Endothelial cell of umbilical vein (primary cell): ENCODE measurements around the gene ACOT11. TPM values are rescaled to one million over a fixed set of nuclear protein-coding genes. Genes with fewer than 3 reads are reported as not detected.

Experiments
- BruUV-seq: library from RNA; stranded (reverse); fragments of 400-500 nt; replicated peaks from 2 replicates; lab custom pipeline; 2021; lab: Mats Ljungman, UMichigan
- CTCF ChIA-PET: fragments of 300-600, 350-600 bp; sonication (Branson Sonifier 250); formaldehyde crosslinking; loops from one replicate; lab custom pipeline; 2021; ENCODE audit warnings: antibody characterized with exemption, inconsistent platforms; lab: Charles Lee
- POLR2A ChIA-PET: fragments of 300-600, 350-600 bp; sonication (Branson Sonifier 250); formaldehyde crosslinking; loops from one replicate; lab custom pipeline; 2021; ENCODE audit warnings: antibody characterized with exemption, inconsistent platforms; lab: Charles Lee
- DNase-seq: peaks from one replicate; pipeline ENCODE4 v3.0.0-alpha.2; 2011; ENCODE audit warnings: low read depth, low spot score
- FAIRE-seq: peaks from 2 replicates; lab custom pipeline; 2011; peaks lifted over from hg19 to GRCh38; lab: Jason Lieb, UNC
- H2AFZ ChIP-seq: 2 replicates; pipeline ENCODE4 v1.6.0; 2012; ENCODE audit warnings: low read depth, low read length, control low read depth, inconsistent platforms
- H3K27ac ChIP-seq: 2 replicates; pipeline ENCODE4 v1.5.1; 2011; ENCODE audit warnings: low read depth, mild to moderate bottlenecking, control low read depth, low read length, moderate library complexity; ENCODE audit not compliant: insufficient read depth
- H3K27me3 ChIP-seq, 2 experiments: 2 replicates each; pipeline versions ENCODE4 v1.6.0 to v1.6.1; 2011; ENCODE audit warnings: low read length in 2 of 2, mixed read lengths in 1 of 2; ENCODE audit not compliant: control insufficient read depth in 2 of 2, insufficient read depth in 2 of 2
- H3K36me3 ChIP-seq, 2 experiments: 2 replicates in 1 of 2; 3 replicates in 1 of 2; pipeline ENCODE4 v1.5.1; 2011; ENCODE audit warnings: low read length in 2 of 2, mild to moderate bottlenecking in 1 of 2, moderate library complexity in 1 of 2; ENCODE audit not compliant: control insufficient read depth in 2 of 2, insufficient read depth in 2 of 2; ENCODE audit errors: extremely low read depth in 1 of 2
- H3K4me1 ChIP-seq: 3 replicates; pipeline ENCODE4 v1.5.1; 2011; ENCODE audit warnings: mild to moderate bottlenecking, low read length; ENCODE audit not compliant: control insufficient read depth, insufficient read depth; ENCODE audit errors: extremely low read depth
- H3K4me2 ChIP-seq: 2 replicates; pipeline ENCODE4 v1.6.1; 2011; ENCODE audit warnings: low read length, control low read depth, mixed read lengths; ENCODE audit not compliant: insufficient read depth
- H3K4me3 ChIP-seq, 3 experiments: fragments of 200-600 bp in 1 of 3; sonication (generic), shearing (Covaris generic) in 1 of 3; replicated peaks in 1 of 3; 2 replicates each; pipeline ENCODE4 v1.5.1; 2011 to 2016; ENCODE audit warnings: control low read depth in 3 of 3, low read length in 3 of 3, mild to moderate bottlenecking in 2 of 3, inconsistent platforms in 1 of 3, low read depth in 1 of 3, moderate library complexity in 1 of 3; ENCODE audit not compliant: insufficient read depth in 1 of 3
- H3K79me2 ChIP-seq: 2 replicates; pipeline ENCODE4 v1.6.0; 2012; ENCODE audit warnings: low read length, inconsistent platforms; ENCODE audit not compliant: control insufficient read depth, insufficient read depth
- H3K9ac ChIP-seq: replicated peaks from 2 replicates; pipeline ENCODE3; 2011; ENCODE audit warnings: low read length, control low read depth; ENCODE audit not compliant: insufficient read depth; ENCODE audit errors: extremely low read depth
- H3K9me1 ChIP-seq: replicated peaks from 3 replicates; pipeline ENCODE4 v1.6.0; 2011; ENCODE audit warnings: mild to moderate bottlenecking, low read length; ENCODE audit not compliant: control insufficient read depth, insufficient read depth; ENCODE audit errors: extremely low read depth
- H3K9me3 ChIP-seq: replicated peaks from 2 replicates; pipeline ENCODE4 v1.5.1; 2012; ENCODE audit warnings: low read length, inconsistent platforms; ENCODE audit not compliant: control insufficient read depth, insufficient read depth
- H4K20me1 ChIP-seq: replicated peaks from 2 replicates; pipeline ENCODE3; 2011; ENCODE audit warnings: mild to moderate bottlenecking, low read length; ENCODE audit not compliant: control insufficient read depth, insufficient read depth; ENCODE audit errors: extremely low read depth
- CTCF ChIP-seq, 2 donors: IDR thresholded peaks; 1 replicate in 1 of 2; 2 replicates in 1 of 2; pipeline ENCODE4 v1.5.1; 2011; ENCODE audit warnings: low read length in 2 of 2, mild to moderate bottlenecking in 2 of 2, moderate library complexity in 2 of 2, control low read depth in 1 of 2, inconsistent platforms in 1 of 2, low read depth in 1 of 2; ENCODE audit not compliant: insufficient read depth in 1 of 2; ENCODE audit errors: extremely low read depth in 1 of 2
- EZH2 ChIP-seq: IDR thresholded peaks from 2 replicates; pipeline ENCODE4 v1.6.1; 2012; ENCODE audit warnings: borderline replicate concordance, low read depth, mild to moderate bottlenecking, moderate library complexity, low read length, inconsistent platforms; ENCODE audit not compliant: severe bottlenecking
- FOS ChIP-seq: IDR thresholded peaks from 2 replicates; pipeline ENCODE4 v1.6.1; 2011; ENCODE audit warnings: mild to moderate bottlenecking, low read length, moderate library complexity, borderline replicate concordance; ENCODE audit not compliant: insufficient read depth
- GATA2 ChIP-seq: IDR thresholded peaks from 2 replicates; pipeline ENCODE4 v1.7.0; 2011; ENCODE audit warnings: low read depth, mild to moderate bottlenecking, moderate library complexity, mixed read lengths, low read length; ENCODE audit not compliant: insufficient read length, insufficient read depth
- JUN ChIP-seq: IDR thresholded peaks from 2 replicates; pipeline ENCODE4 v1.6.1; 2011; ENCODE audit warnings: borderline replicate concordance, low read depth; ENCODE audit not compliant: insufficient read length, insufficient read depth
- MAX ChIP-seq: IDR thresholded peaks from 2 replicates; pipeline ENCODE4 v1.6.1; 2011; ENCODE audit not compliant: insufficient read depth, insufficient read length
- MYC ChIP-seq: IDR thresholded peaks from one replicate; pipeline ENCODE4 v1.6.1; 2011; ENCODE audit warnings: mild to moderate bottlenecking, low read depth, low read length
- POLR2A ChIP-seq: IDR thresholded peaks from 2 replicates; pipeline ENCODE4 v1.6.1; 2012; ENCODE audit warnings: low read depth, mild to moderate bottlenecking, control low read depth, low read length
- POLR2AphosphoS5 ChIP-seq: IDR thresholded peaks from 2 replicates; pipeline ENCODE4 v1.6.1; 2012; ENCODE audit warnings: low read depth, mild to moderate bottlenecking, control low read depth, low read length, moderate library complexity; ENCODE audit not compliant: insufficient read depth
- dilution Hi-C: fragments of 300-500 bp; cut with MboI; formaldehyde crosslinking; loops from one replicate; pipeline ENCODE4 v1.15.0; 2019; ENCODE audit warnings: low sequenced_read_pairs; ENCODE audit not compliant: extremely low pct_ligation_motif_present
- intact Hi-C: fragments of 100-400 bp; cut with micrococcal nuclease; formaldehyde crosslinking; loops from one replicate; pipeline ENCODE4 v1.10.0; 2022
- polyA plus RNA-seq, 4 experiments: library from polyadenylated mRNA; depleted of rRNA in 3 of 4; stranded (reverse) in 3 of 4; unstranded in 1 of 4; fragments of >200 nt; gene quantifications; 2 replicates each; pipeline versions ENCODE4 v1.2.1 to v1.2.3, GENCODE V29; 2011 to 2012; ENCODE audit warnings: missing spikeins in 1 of 4
- total RNA-seq: library from RNA; stranded (reverse); gene quantifications from 2 replicates; pipeline ENCODE4 v1.2.3, GENCODE V29; 2021

ACOT11 gene
- total and polyA plus RNA-seq, 2 donors (not counting 3 experiments of a cell fraction or from before 2014, with no cell fraction given): 4.5 to 5.4 TPM

DNA sequence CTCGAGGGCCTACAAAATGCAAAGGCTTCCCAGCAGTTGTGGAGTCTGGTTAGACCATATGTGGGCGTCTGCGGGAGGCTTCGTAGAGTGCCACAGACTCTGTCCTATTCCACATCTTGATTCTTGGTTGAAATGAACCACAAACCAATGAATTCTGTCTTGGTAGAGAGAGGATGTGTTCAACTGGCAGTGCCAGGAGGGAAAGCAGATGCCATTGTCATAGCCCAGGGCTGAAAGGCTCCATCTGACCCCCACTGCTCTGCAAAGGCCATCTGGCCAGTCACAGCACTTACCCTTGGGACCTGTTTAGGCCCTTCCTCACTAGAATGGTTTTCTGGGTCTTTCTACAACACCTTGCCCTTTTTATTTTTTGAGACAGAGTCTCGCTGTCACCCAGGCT is 22.1 kb downstream of the ACOT11 start:
- Histone ChIP-seq H4K20me1 (no peaks in the 10 kb centered on the region), H3K4me1 (peaks cover 31% of the 10 kb centered on the region), H3K27me3 (no peaks in the 10 kb centered on the region), H3K36me3 (no peaks in the 10 kb centered on the region), H3K4me2 (no peak overlapping the region), H3K27ac (peak overlapping the region; percentile 61), H3K79me2 (no peaks in the 10 kb centered on the region), H3K4me3 (no peak overlapping the region), H2AFZ (no peak overlapping the region), H3K9me1 (no peaks in the 10 kb centered on the region), H3K9ac (no peak overlapping the region), H3K9me3 (no peaks in the 10 kb centered on the region)
- BruUV-seq: no TSS peak
- no peak for TF ChIP-seq EZH2
- no peak for TF ChIP-seq JUN
- no peak for TF ChIP-seq MAX
- no peak for TF ChIP-seq MYC
- no peak for TF ChIP-seq CTCF (IDR thresholded peaks at IDR 0.05; ENCODE audit: extremely low read depth in 1 of 2, insufficient read depth in 1 of 2, low read depth in 1 of 2, low read length in 2 of 2)
- TF ChIP-seq GATA2: no peak
- no peak for TF ChIP-seq POLR2A
- TF ChIP-seq FOS: no peak
- TF ChIP-seq POLR2AphosphoS5: no peak
- CTCF ChIA-PET: interaction anchor here (0.9 to 2.0 kb wide), 3 partner anchors 12 to 81 kb away, joined by 3 to 8 read pairs (median 4); no protein-coding TSS in a partner anchor
- FAIRE-seq (peak; percentile 18), DNase-seq (no peak)
- dilution Hi-C loops: no loop called here
- POLR2A ChIA-PET: no interaction called here
- intact Hi-C loops: loop anchor here (2.0 to 5.0 kb wide), 2 partner anchors 147 to 195 kb away; partner anchors contain the start of genes PARS2 and TTC4
